PC-3 (cell line): Measurements from ENCODE around the gene DEPDC1B. TPM values are rescaled to one million over a fixed set of nuclear protein-coding genes. Genes with fewer than 3 reads are reported as not detected.
"Not testable (repeated sequence)": the region's sequence is repeated elsewhere in the genome, so short reads cannot be mapped to it uniquely, and the experiment has no call there.

Experiments used
- ATAC-seq: fragments of 200-7000 bp; cut with Tn5 transposase; 2 replicates; pipeline ENCODE4 v1.9.1; 2020; ENCODE audit warnings: mild to moderate bottlenecking, moderate library complexity
- BruUV-seq: library from RNA; stranded (reverse); fragments of 400-500 nt; replicated peaks from 2 replicates; lab custom pipeline; 2021; lab: Mats Ljungman, UMichigan
- CTCF ChIA-PET: fragments of 300-600 bp; sonication (Branson Sonifier 250); formaldehyde crosslinking; loops from one replicate; lab custom pipeline; 2022; ENCODE audit warnings: antibody characterized with exemption; lab: Charles Lee
- POLR2A ChIA-PET: fragments of 300-600 bp; sonication (Branson Sonifier 250); formaldehyde crosslinking; loops from one replicate; lab custom pipeline; 2022; ENCODE audit warnings: antibody characterized with exemption; ENCODE audit not compliant: unreplicated experiment; lab: Charles Lee
- DNase-seq: peaks from one replicate; pipeline ENCODE4 v3.0.0-alpha.2; 2015
- H2AFZ ChIP-seq: fragments of 300-600 bp; sonication (generic); 2 replicates; pipeline ENCODE4 v1.6.0; 2016; ENCODE audit warnings: antibody characterized with exemption, low read length
- H3F3A ChIP-seq: fragments of 300-600 bp; sonication (generic); one replicate; pipeline ENCODE4 v1.6.0; 2017; ENCODE audit warnings: antibody characterized with exemption, low read length, control low read depth, mild to moderate bottlenecking; ENCODE audit not compliant: unreplicated experiment
- H3K27ac ChIP-seq: fragments of 300-600 bp; sonication (generic); 2 replicates; pipeline ENCODE4 v1.5.1; 2016; ENCODE audit warnings: mild to moderate bottlenecking, low read length
- H3K27me3 ChIP-seq: fragments of 300-600 bp; sonication (generic); 2 replicates; pipeline ENCODE4 v1.6.1; 2016; ENCODE audit warnings: low read length, mixed read lengths
- H3K36me3 ChIP-seq: fragments of 300-600 bp; sonication (generic); 2 replicates; pipeline ENCODE4 v1.6.1; 2016; ENCODE audit warnings: low read depth, mixed run types, low read length, mixed read lengths
- H3K4me1 ChIP-seq: fragments of 300-600 bp; sonication (generic); 2 replicates; pipeline ENCODE4 v1.5.1; 2016; ENCODE audit warnings: low read length; ENCODE audit not compliant: insufficient read depth
- H3K4me2 ChIP-seq: fragments of 300-600 bp; sonication (generic); 2 replicates; pipeline ENCODE4 v1.6.0; 2016; ENCODE audit warnings: low read length
- H3K4me3 ChIP-seq: fragments of 300-600 bp; sonication (generic); 2 replicates; pipeline ENCODE4 v1.5.1; 2016; ENCODE audit warnings: mild to moderate bottlenecking, low read length, mixed read lengths
- H3K79me2 ChIP-seq: fragments of 300-600 bp; sonication (generic); 2 replicates; pipeline ENCODE4 v1.6.1; 2017; ENCODE audit warnings: low read length, mixed read lengths
- H3K9ac ChIP-seq: fragments of 300-600 bp; sonication (generic); 2 replicates; pipeline ENCODE4 v1.6.0; 2016; ENCODE audit warnings: mild to moderate bottlenecking, low read length
- H3K9me2 ChIP-seq: fragments of 300-600 bp; sonication (generic); replicated peaks from 2 replicates; pipeline ENCODE4 v1.6.1; 2016; ENCODE audit warnings: mixed run types, low read length, mixed read lengths
- H3K9me3 ChIP-seq: fragments of 300-600 bp; sonication (generic); 2 replicates; pipeline ENCODE4 v1.6.1; 2016; ENCODE audit warnings: low read length, mixed read lengths
- H4K20me1 ChIP-seq: fragments of 300-600 bp; sonication (generic); 2 replicates; pipeline ENCODE4 v1.6.1; 2016; ENCODE audit warnings: low read length, mixed read lengths
- CTCF ChIP-seq: fragments of 300-600 bp; sonication (generic); conservative IDR thresholded peaks from 2 replicates; pipeline ENCODE4 v1.5.1; 2017; ENCODE audit warnings: antibody characterized with exemption, low read depth, mild to moderate bottlenecking, low read length
- EZH2 ChIP-seq: fragments of 300-600 bp; sonication (generic); IDR thresholded peaks from one replicate; pipeline ENCODE4 v1.6.1; 2017; ENCODE audit warnings: antibody characterized with exemption, mild to moderate bottlenecking, low read length; ENCODE audit not compliant: unreplicated experiment
- EZH2phosphoT487 ChIP-seq: fragments of 300-600 bp; sonication (generic); IDR thresholded peaks from 2 replicates; pipeline ENCODE4 v1.6.1; 2018; ENCODE audit warnings: mild to moderate bottlenecking, antibody characterized with exemption, low read length, borderline replicate concordance
- intact Hi-C: fragments of 100-400 bp; cut with micrococcal nuclease; formaldehyde crosslinking; loops from 2 replicates; pipeline ENCODE4 v1.9.0; 2023
- total RNA-seq: library from RNA; depleted of rRNA; stranded (reverse); fragments of >200 nt; gene quantifications from 2 replicates; pipeline ENCODE4 v1.2.3, GENCODE V29; 2014

The DEPDC1B gene
- total RNA-seq, 1 experiment from 2014 or later: 22.7 TPM

DNA sequence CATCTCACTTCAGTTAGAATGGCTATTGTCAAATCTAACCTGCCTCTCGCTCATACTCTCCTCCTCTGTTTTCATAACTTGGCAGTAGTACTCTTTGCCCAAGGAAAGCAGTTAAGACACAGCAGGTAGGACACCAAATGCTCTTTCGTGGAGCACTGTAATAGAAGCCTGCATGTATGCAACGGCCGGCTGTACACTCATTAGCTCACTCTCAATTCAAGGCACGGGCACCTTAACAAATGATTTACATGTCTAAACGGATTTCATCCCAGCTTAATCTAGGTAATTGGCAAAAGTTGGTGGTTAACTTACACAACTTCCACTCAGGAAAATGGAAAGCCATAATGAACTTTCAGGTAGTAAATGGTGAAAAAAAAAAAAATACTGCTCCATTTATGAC lies 14.9 kb downstream of the DEPDC1B start:
- Histone ChIP-seq H2AFZ (no peak overlapping the region), H3K4me3 (no peak overlapping the region), H3K9me3 (no peaks in the 10 kb centered on the region), H3F3A (no peaks in the 10 kb centered on the region), H3K9ac (no peak overlapping the region), H3K4me2 (no peak overlapping the region), H3K27ac (no peak overlapping the region), H3K4me1 (no peaks in the 10 kb centered on the region), H3K79me2 (peaks cover 76% of the 10 kb centered on the region), H3K27me3 (no peaks in the 10 kb centered on the region), H3K9me2 (no peaks in the 10 kb centered on the region), H4K20me1 (no peaks in the 10 kb centered on the region), H3K36me3 (peaks cover 22% of the 10 kb centered on the region)
- intact Hi-C loops: no loop called here
- TF ChIP-seq EZH2phosphoT487: no peak
- no peak for TF ChIP-seq CTCF
- TF ChIP-seq EZH2: no peak
- ATAC-seq: no peak
- ChIA-PET CTCF (no interaction called here), POLR2A (no interaction called here)
- no TSS peak for BruUV-seq
- DNase-seq: no peak

DNA sequence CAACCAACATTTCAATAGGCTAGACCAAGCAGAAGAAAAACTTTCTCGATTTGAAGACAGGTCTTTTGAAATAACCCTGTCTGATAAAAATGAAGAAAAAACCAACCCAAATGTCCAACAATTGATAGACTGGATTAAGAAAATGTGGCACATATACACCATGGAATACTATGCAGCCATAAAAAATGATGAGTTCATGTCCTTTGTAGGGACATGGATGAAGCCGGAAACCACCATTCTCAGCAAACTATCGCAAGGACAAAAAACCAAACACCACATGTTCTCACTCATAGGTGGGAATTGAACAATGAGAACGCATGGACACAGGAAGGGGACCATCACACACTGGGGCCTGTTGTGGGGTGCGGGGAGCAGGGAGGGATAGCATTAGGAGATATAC lies 18.0 kb downstream of the DEPDC1B start:
- H3K9me3 ChIP-seq, H4K20me1 ChIP-seq, H3K27me3 ChIP-seq, ATAC-seq, CTCF ChIA-PET, H3K4me2 ChIP-seq, H3K9me2 ChIP-seq, H3F3A ChIP-seq, H3K27ac ChIP-seq, DNase-seq, H3K4me3 ChIP-seq, intact Hi-C loops, POLR2A ChIA-PET, BruUV-seq, H3K9ac ChIP-seq, H2AFZ ChIP-seq: not testable (repeated sequence)
- Histone ChIP-seq H3K4me1 (peaks cover 23% of the 10 kb centered on the region), H3K79me2 (peaks cover 74% of the 10 kb centered on the region), H3K36me3 (peaks cover 22% of the 10 kb centered on the region)

- Histone ChIP-seq H2AFZ (no peak overlapping the region), H3K9ac (no peak overlapping the region), H3K4me2 (no peak overlapping the region), H3K9me3 (no peaks in the 10 kb centered on the region), H3K36me3 (0 out of 2 replicates have a peak, but pooled peaks cover 1% of the 10 kb centered on the region), H3K4me1 (peaks cover 23% of the 10 kb centered on the region), H4K20me1 (0 out of 2 replicates have a peak, but pooled peaks cover 4% of the 10 kb centered on the region), H3K9me2 (no peaks in the 10 kb centered on the region), H3K27me3 (no peaks in the 10 kb centered on the region), H3K4me3 (no peak overlapping the region), H3K79me2 (peaks cover 81% of the 10 kb centered on the region), H3K27ac (no peak overlapping the region), H3F3A (peaks cover 8% of the 10 kb centered on the region)
- CTCF ChIA-PET: no interaction called here
- no peak for DNase-seq
- intact Hi-C loops: no loop called here
- no TSS peak for BruUV-seq
- no peak for ATAC-seq
- POLR2A ChIA-PET: no interaction called here
- TF ChIP-seq EZH2phosphoT487: no peak
These were observed 20.1 kb downstream of the DEPDC1B start for GRCh38 chr5:60679816-60680215.
